Activated CD8-positive, alpha-beta memory T cell treated with anti-CD3 and anti-CD28 coated beads, Interleukin-2, amount 50 U/mL, for 1 hour (primary cell): ENCODE results near the gene KCND2.
"Not testable (repeated sequence)": the region's sequence is repeated elsewhere in the genome, so short reads cannot be mapped to it uniquely, and the experiment has no call there.

ENCODE experiments used
- DNase-seq: peaks from one replicate; pipeline ENCODE4 v3.0.0-alpha.2; 2020; ENCODE audit errors: extremely low read depth

The KCND2 gene

GRCh38 chr7:120272701-120273475, at the start of gene KCND2:
Gene KCND2, plus strand, starts transcription at chr7:120273175.
- no peak for DNase-seq

GRCh38 chr7:120226188-120226587, 46.8 kb upstream of the KCND2 start:
- no peak for DNase-seq

- DNase-seq: no peak
Observed at GRCh38 chr7:120227255-120227654, 45.7 kb upstream of the KCND2 start.

GRCh38 chr7:120229084-120229483, 43.9 kb upstream of the KCND2 start:
- no peak for DNase-seq

- DNase-seq: no peak
Observed at GRCh38 chr7:120233338-120233737, 39.6 kb upstream of the KCND2 start.

GRCh38 chr7:120240350-120240749, 32.6 kb upstream of the KCND2 start:
- not testable (repeated sequence) for DNase-seq

GRCh38 chr7:120241973-120242372, 31.0 kb upstream of the KCND2 start:
- DNase-seq: no peak

- DNase-seq: no peak
Observed at GRCh38 chr7:120254845-120255244, 18.1 kb upstream of the KCND2 start.

GRCh38 chr7:120256344-120257070, 16.5 kb upstream of the KCND2 start:
- no peak for DNase-seq

- DNase-seq: no peak
Observed at GRCh38 chr7:120259386-120259785, 13.6 kb upstream of the KCND2 start.

GRCh38 chr7:120260111-120260510, 12.9 kb upstream of the KCND2 start:
- DNase-seq: no peak

- no peak for DNase-seq
Observed at GRCh38 chr7:120272261-120272660, 714 bp upstream of the KCND2 start.

GRCh38 chr7:120273476-120273975, 551 bp downstream of the KCND2 start:
- no peak for DNase-seq

- DNase-seq: no peak
Observed at GRCh38 chr7:120274482-120274881, 1.5 kb downstream of the KCND2 start.

GRCh38 chr7:120274899-120275298, 1.9 kb downstream of the KCND2 start:
- no peak for DNase-seq

GRCh38 chr7:120276720-120277119, 3.7 kb downstream of the KCND2 start:
- DNase-seq: no peak

- DNase-seq: no peak
Observed at GRCh38 chr7:120278773-120279172, 5.8 kb downstream of the KCND2 start.

GRCh38 chr7:120280743-120281142, 7.8 kb downstream of the KCND2 start:
- DNase-seq: no peak

- DNase-seq: no peak
Observed at GRCh38 chr7:120293027-120293426, 20.1 kb downstream of the KCND2 start.

- DNase-seq: no peak
Observed at GRCh38 chr7:120302190-120302589, 29.2 kb downstream of the KCND2 start.

GRCh38 chr7:120303105-120303504, 30.1 kb downstream of the KCND2 start:
- no peak for DNase-seq

GRCh38 chr7:120304674-120305073, 31.7 kb downstream of the KCND2 start:
- DNase-seq: no peak

- no peak for DNase-seq
Observed at GRCh38 chr7:120307991-120308545, 35.1 kb downstream of the KCND2 start.
